HAP-1 (cell line): ENCODE measurements around the gene MANSC1.
"Not testable (repeated sequence)": the region's sequence is repeated elsewhere in the genome, so short reads cannot be mapped to it uniquely, and the experiment has no call there.

Experiments
- DNase-seq, 2 experiments: peaks; one replicate each; pipeline ENCODE4 v3.0.0-alpha.2; 2016 to 2020; ENCODE audit warnings: low spot score in 2 of 2
- H3K27me3 ChIP-seq: fragments of 250-450 bp; sonication (Bioruptor Pico); 2 replicates; pipeline ENCODE4 v1.5.1; 2020; ENCODE audit warnings: low read depth, mild to moderate bottlenecking, moderate library complexity
- H3K36me3 ChIP-seq: fragments of 250-450 bp; sonication (Bioruptor Pico); replicated peaks from 2 replicates; pipeline ENCODE4 v1.5.1; 2020; ENCODE audit warnings: mild to moderate bottlenecking
- H3K4me1 ChIP-seq: fragments of 250-450 bp; sonication (Bioruptor Pico); 2 replicates; pipeline ENCODE4 v1.5.1; 2020; ENCODE audit warnings: mild to moderate bottlenecking
- H3K4me3 ChIP-seq: fragments of 250-450 bp; sonication (Bioruptor Pico); 2 replicates; pipeline ENCODE4 v1.5.1; 2020; ENCODE audit warnings: mild to moderate bottlenecking, moderate library complexity
- H3K9me3 ChIP-seq: fragments of 250-450 bp; sonication (Bioruptor Pico); 2 replicates; pipeline ENCODE4 v1.5.1; 2020; ENCODE audit warnings: mild to moderate bottlenecking, moderate library complexity
- in situ Hi-C: fragments of 300-500 bp; cut with MboI; formaldehyde crosslinking; loops from 3 replicates; pipeline ENCODE4 v1.14.3; 2020; ENCODE audit warnings: low sequenced_read_pairs, inconsistent platforms, mixed read lengths

The MANSC1 gene

GRCh38 chr12:12353807-12354206 is 3.8 kb upstream of the MANSC1 start:
- no peaks in the 10 kb centered on the region for H3K27me3 ChIP-seq
- H3K4me3 ChIP-seq: no peak overlapping the region
- peaks cover 34% of the 10 kb centered on the region for H3K4me1 ChIP-seq
- H3K9me3 ChIP-seq: no peaks in the 10 kb centered on the region
- no peaks in the 10 kb centered on the region for H3K36me3 ChIP-seq
- in situ Hi-C loops: no loop called here
- no peak for DNase-seq

GRCh38 chr12:12353276-12353675 is 3.2 kb upstream of the MANSC1 start:
- no peak for DNase-seq
- Histone ChIP-seq H3K9me3 (no peaks in the 10 kb centered on the region), H3K4me3 (no peak overlapping the region), H3K36me3 (no peaks in the 10 kb centered on the region), H3K4me1 (peaks cover 30% of the 10 kb centered on the region), H3K27me3 (no peaks in the 10 kb centered on the region)
- in situ Hi-C loops: no loop called here

- in situ Hi-C loops, H3K9me3 ChIP-seq, DNase-seq: not testable (repeated sequence)
Measured at GRCh38 chr12:12351468-12352185, 1.6 kb upstream of the MANSC1 start.

GRCh38 chr12:12350868-12351463 is 924 bp upstream of the MANSC1 start:
- Histone ChIP-seq H3K36me3 (no peaks in the 10 kb centered on the region), H3K4me1 (peaks cover 22% of the 10 kb centered on the region), H3K4me3 (no peak overlapping the region; the same call in 1 of the 2 replicates), H3K27me3 (no peaks in the 10 kb centered on the region), H3K9me3 (no peaks in the 10 kb centered on the region; the same call in 1 of the 2 replicates)
- in situ Hi-C loops: no loop called here
- peak; percentile 64 to 95 for DNase-seq

More at GRCh38 chr12:12351468-12352185, 1.6 kb upstream of the MANSC1 start:
- H3K36me3 ChIP-seq, H3K27me3 ChIP-seq, H3K4me3 ChIP-seq: not testable (repeated sequence)
- peaks cover 24% of the 10 kb centered on the region for H3K4me1 ChIP-seq

- Histone ChIP-seq H3K9me3 (no peaks in the 10 kb centered on the region), H3K27me3 (no peaks in the 10 kb centered on the region), H3K36me3 (no peaks in the 10 kb centered on the region), H3K4me3 (no peak overlapping the region), H3K4me1 (peaks cover 6% of the 10 kb centered on the region; the same call in 1 of the 2 replicates)
- no peak for DNase-seq
- in situ Hi-C loops: loop anchor here (10.0 to 25.0 kb wide), 2 partner anchors 254 to 751 kb away; no protein-coding TSS in a partner anchor
Measured at GRCh38 chr12:12338527-12339168, 11.4 kb downstream of the MANSC1 start.

GRCh38 chr12:12336511-12336910 is 13.5 kb downstream of the MANSC1 start:
- Histone ChIP-seq H3K27me3 (no peaks in the 10 kb centered on the region), H3K36me3 (no peaks in the 10 kb centered on the region), H3K4me1 (peaks cover 6% of the 10 kb centered on the region; the same call in 1 of the 2 replicates), H3K9me3 (no peaks in the 10 kb centered on the region), H3K4me3 (no peak overlapping the region)
- in situ Hi-C loops: loop anchor here (10.0 to 25.0 kb wide), 2 partner anchors 252 to 749 kb away; no protein-coding TSS in a partner anchor
- no peak for DNase-seq

- in situ Hi-C loops: loop anchor here (10.0 to 25.0 kb wide), 2 partner anchors 251 to 749 kb away; no protein-coding TSS in a partner anchor
Measured at GRCh38 chr12:12336049-12336411, 14.0 kb downstream of the MANSC1 start.

GRCh38 chr12:12334367-12335040 is 15.5 kb downstream of the MANSC1 start:
- in situ Hi-C loops: loop anchor here (10.0 to 25.0 kb wide), 2 partner anchors 250 to 747 kb away; no protein-coding TSS in a partner anchor
- peaks cover 6% of the 10 kb centered on the region; the same call in 1 of the 2 replicates for H3K4me1 ChIP-seq
- H3K27me3 ChIP-seq: no peaks in the 10 kb centered on the region
- H3K9me3 ChIP-seq: no peaks in the 10 kb centered on the region
- H3K36me3 ChIP-seq: no peaks in the 10 kb centered on the region
- no peak overlapping the region for H3K4me3 ChIP-seq
- DNase-seq: peak; percentile 68 to 84

More at GRCh38 chr12:12336049-12336411, 14.0 kb downstream of the MANSC1 start:
- DNase-seq: no peak
- Histone ChIP-seq H3K9me3 (no peaks in the 10 kb centered on the region), H3K4me3 (no peak overlapping the region), H3K36me3 (no peaks in the 10 kb centered on the region), H3K27me3 (no peaks in the 10 kb centered on the region), H3K4me1 (peaks cover 6% of the 10 kb centered on the region; the same call in 1 of the 2 replicates)

- H3K4me3 ChIP-seq: no peak overlapping the region
- DNase-seq: no peak
- H3K27me3 ChIP-seq: no peaks in the 10 kb centered on the region
- no peaks in the 10 kb centered on the region for H3K9me3 ChIP-seq
- peaks cover 6% of the 10 kb centered on the region; the same call in 1 of the 2 replicates for H3K4me1 ChIP-seq
- in situ Hi-C loops: loop anchor here (10.0 to 25.0 kb wide), 2 partner anchors 249 to 746 kb away; no protein-coding TSS in a partner anchor
- H3K36me3 ChIP-seq: no peaks in the 10 kb centered on the region
Measured at GRCh38 chr12:12333407-12334366, 16.4 kb downstream of the MANSC1 start.

- H3K9me3 ChIP-seq: no peaks in the 10 kb centered on the region
- peaks cover 12% of the 10 kb centered on the region for H3K4me1 ChIP-seq
- in situ Hi-C loops: loop anchor here (10.0 to 25.0 kb wide), 2 partner anchors 247 to 745 kb away; no protein-coding TSS in a partner anchor
- no peaks in the 10 kb centered on the region for H3K27me3 ChIP-seq
- DNase-seq: no peak
- H3K36me3 ChIP-seq: no peaks in the 10 kb centered on the region
- no peak overlapping the region for H3K4me3 ChIP-seq
Measured at GRCh38 chr12:12331896-12332295, 18.1 kb downstream of the MANSC1 start.

GRCh38 chr12:12331244-12331771 is 18.7 kb downstream of the MANSC1 start:
- no peak for DNase-seq
- Histone ChIP-seq H3K4me3 (no peak overlapping the region), H3K9me3 (no peaks in the 10 kb centered on the region), H3K27me3 (no peaks in the 10 kb centered on the region), H3K4me1 (peaks cover 12% of the 10 kb centered on the region), H3K36me3 (no peaks in the 10 kb centered on the region)
- in situ Hi-C loops: loop anchor here (10.0 to 25.0 kb wide), 2 partner anchors 247 to 744 kb away; no protein-coding TSS in a partner anchor

GRCh38 chr12:12327802-12328201 is 22.2 kb downstream of the MANSC1 start:
- Histone ChIP-seq H3K9me3 (no peaks in the 10 kb centered on the region), H3K4me1 (peaks cover 6% of the 10 kb centered on the region; the same call in 1 of the 2 replicates), H3K36me3 (no peaks in the 10 kb centered on the region), H3K4me3 (no peak overlapping the region), H3K27me3 (no peaks in the 10 kb centered on the region)
- DNase-seq: peak; percentile 48 to 92
- in situ Hi-C loops: loop anchor here (25.0 kb wide), 1 partner anchor 741 kb away; no protein-coding TSS in a partner anchor
